HG02623 (cell line): ENCODE results near the gene CTDSP1.

Experiments
- ATAC-seq: cut with Tn5 transposase; IDR thresholded peaks from one replicate; pipeline ENCODE4 v1.9.1; 2021; ENCODE audit warnings: moderate library complexity; ENCODE audit not compliant: unreplicated experiment

CTDSP1 gene

GRCh38 chr2:218399391-218400166, at the start of gene CTDSP1:
Gene CTDSP1, plus strand, starts transcription at chr2:218399868. Its CDS starts 223 bp downstream, at chr2:218400091.
- ATAC-seq = peak; percentile 33

- no peak for ATAC-seq
These were observed 45.6 kb upstream of the CTDSP1 start for GRCh38 chr2:218354045-218354444.

GRCh38 chr2:218354850-218355443, 44.7 kb upstream of the CTDSP1 start:
- no peak for ATAC-seq

GRCh38 chr2:218357236-218358177, 42.2 kb upstream of the CTDSP1 start:
- ATAC-seq = no peak

GRCh38 chr2:218360453-218360852, 39.2 kb upstream of the CTDSP1 start:
- no peak for ATAC-seq

GRCh38 chr2:218362606-218363005, 37.1 kb upstream of the CTDSP1 start:
- no peak for ATAC-seq

- no peak for ATAC-seq
These were observed 35.9 kb upstream of the CTDSP1 start for GRCh38 chr2:218363736-218364135.

- ATAC-seq = no peak
These were observed 35.5 kb upstream of the CTDSP1 start for GRCh38 chr2:218364196-218364595.

- no peak for ATAC-seq
These were observed 32.9 kb upstream of the CTDSP1 start for GRCh38 chr2:218366621-218367414.

- ATAC-seq = peak; percentile 89
These were observed 32.1 kb upstream of the CTDSP1 start for GRCh38 chr2:218367415-218368149.

- ATAC-seq = no peak
These were observed 31.5 kb upstream of the CTDSP1 start for GRCh38 chr2:218368150-218368528.

GRCh38 chr2:218368621-218369153, 31.0 kb upstream of the CTDSP1 start:
- ATAC-seq = no peak

- no peak for ATAC-seq
These were observed 30.3 kb upstream of the CTDSP1 start for GRCh38 chr2:218369330-218369729.

GRCh38 chr2:218370410-218371063, 29.1 kb upstream of the CTDSP1 start:
- no peak for ATAC-seq

- ATAC-seq = no peak
These were observed 27.7 kb upstream of the CTDSP1 start for GRCh38 chr2:218371983-218372350.

GRCh38 chr2:218374795-218375194, 24.9 kb upstream of the CTDSP1 start:
- no peak for ATAC-seq

- no peak for ATAC-seq
These were observed 24.5 kb upstream of the CTDSP1 start for GRCh38 chr2:218375212-218375611.

- ATAC-seq = no peak
These were observed 21.6 kb upstream of the CTDSP1 start for GRCh38 chr2:218378053-218378452.

- no peak for ATAC-seq
These were observed 17.7 kb upstream of the CTDSP1 start, which contains the start of gene SLC11A1 for GRCh38 chr2:218381916-218382366. Gene SLC11A1, plus strand, starts transcription at chr2:218382273. Its CDS starts 96 bp downstream, at chr2:218382369.
